GM18951 (cell line): ENCODE measurements around the gene RBCK1.
"Not testable (repeated sequence)": the region's sequence is repeated elsewhere in the genome, so short reads cannot be mapped to it uniquely, and the experiment has no call there.

Experiments
- POLR2A ChIP-seq: IDR thresholded peaks from 4 replicates; pipeline ENCODE4 v1.6.1; 2011; ENCODE audit warnings: mild to moderate bottlenecking; ENCODE audit not compliant: insufficient read length, insufficient read depth; ENCODE audit errors: extremely low read depth
- in situ Hi-C: fragments of 300-500 bp; cut with MboI; formaldehyde crosslinking; loops from one replicate; pipeline ENCODE4 v1.12.0; 2022; ENCODE audit warnings: low sequenced_read_pairs, mixed read lengths, inconsistent platforms; ENCODE audit not compliant: unreplicated experiment

The RBCK1 gene

GRCh38 chr20:436476-436875 is 28.4 kb downstream of the RBCK1 start:
- in situ Hi-C loops: no loop called here
- TF ChIP-seq POLR2A: no peak

- no peak for TF ChIP-seq POLR2A
- in situ Hi-C loops: no loop called here
Measured at GRCh38 chr20:437787-438486, 29.8 kb downstream of the RBCK1 start.

GRCh38 chr20:438571-439469 is 30.7 kb downstream of the RBCK1 start:
- no peak for TF ChIP-seq POLR2A
- in situ Hi-C loops: no loop called here

GRCh38 chr20:440148-440547 is 32.0 kb downstream of the RBCK1 start:
- no peak for TF ChIP-seq POLR2A
- in situ Hi-C loops: no loop called here

GRCh38 chr20:440636-441035 is 32.5 kb downstream of the RBCK1 start:
- in situ Hi-C loops: no loop called here
- no peak for TF ChIP-seq POLR2A

GRCh38 chr20:443223-443775 is 35.2 kb downstream of the RBCK1 start:
- TF ChIP-seq POLR2A: no peak
- in situ Hi-C loops: no loop called here

- in situ Hi-C loops: no loop called here
- no peak for TF ChIP-seq POLR2A
Measured at GRCh38 chr20:444117-444516, 36.0 kb downstream of the RBCK1 start.

GRCh38 chr20:444862-445426 is 36.8 kb downstream of the RBCK1 start:
- TF ChIP-seq POLR2A: no peak
- in situ Hi-C loops: no loop called here

GRCh38 chr20:445514-446336 is 37.6 kb downstream of the RBCK1 start:
- no peak for TF ChIP-seq POLR2A
- in situ Hi-C loops: no loop called here

GRCh38 chr20:452021-452420 is 43.9 kb downstream of the RBCK1 start:
- in situ Hi-C loops: not testable (repeated sequence)

GRCh38 chr20:454951-455350 is 46.9 kb downstream of the RBCK1 start:
- no peak for TF ChIP-seq POLR2A
- in situ Hi-C loops: no loop called here

- no peak for TF ChIP-seq POLR2A
- in situ Hi-C loops: no loop called here
Measured at GRCh38 chr20:458776-459175, 50.7 kb downstream of the RBCK1 start.

GRCh38 chr20:460180-460579 is 52.1 kb downstream of the RBCK1 start:
- in situ Hi-C loops: no loop called here

More at GRCh38 chr20:460180-460579, 52.1 kb downstream of the RBCK1 start:
- TF ChIP-seq POLR2A: no peak
